ENCODE data around the gene PTK6. TPM values are rescaled to one million over a fixed set of nuclear protein-coding genes. Genes with fewer than 3 reads are reported as not detected.

The PTK6 gene
- total RNA-seq, 4 donors from 2014 or later: under 0.01 TPM; not detected in 2

DNA sequence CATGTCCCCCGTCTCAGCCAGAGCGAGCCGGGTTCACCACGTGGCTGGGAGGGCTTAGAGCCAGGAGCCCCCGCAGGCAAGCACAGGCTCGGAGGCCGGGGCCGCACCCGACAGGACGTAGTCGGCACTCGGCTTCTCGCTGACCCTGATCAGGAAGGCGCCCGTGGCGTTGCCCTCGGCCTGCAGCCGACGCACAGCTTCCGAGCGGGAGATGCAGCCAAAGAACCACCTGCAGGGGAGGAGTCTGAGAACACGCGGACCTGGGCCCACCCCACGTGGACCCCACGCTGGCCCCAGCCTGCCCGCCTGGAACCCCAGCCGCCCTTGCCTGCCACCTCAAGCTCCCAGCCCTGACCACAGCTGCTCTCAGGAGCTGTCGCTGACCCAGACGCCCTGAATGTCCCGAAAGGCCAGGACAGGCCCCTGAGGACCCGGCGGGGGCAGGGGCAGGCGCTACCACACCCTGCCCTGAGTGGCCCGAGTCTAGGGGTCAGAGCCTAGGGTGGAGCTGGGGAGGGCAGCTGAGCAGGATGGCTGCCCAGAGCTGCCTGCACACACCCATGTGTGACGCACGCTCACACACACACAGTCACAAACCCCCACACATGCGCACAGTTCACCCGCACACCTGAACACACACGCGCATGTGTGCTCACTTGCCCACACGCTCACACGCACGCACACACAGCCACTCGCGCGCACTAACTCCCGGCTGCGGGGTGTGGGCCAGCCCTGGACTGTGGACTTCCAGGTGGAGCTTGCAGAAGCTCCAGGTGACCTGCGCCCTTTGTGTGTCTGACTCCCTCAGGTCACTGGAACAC is 2.1 kb downstream of the PTK6 start:
- H3K4me3 ChIP-seq: no peak overlapping the region
- no peaks in the 10 kb centered on the region for H3K4me1 ChIP-seq
- TF ChIP-seq POLR2A (IDR thresholded peaks at IDR 0.05): no peak
- TF ChIP-seq, protein P1, sequence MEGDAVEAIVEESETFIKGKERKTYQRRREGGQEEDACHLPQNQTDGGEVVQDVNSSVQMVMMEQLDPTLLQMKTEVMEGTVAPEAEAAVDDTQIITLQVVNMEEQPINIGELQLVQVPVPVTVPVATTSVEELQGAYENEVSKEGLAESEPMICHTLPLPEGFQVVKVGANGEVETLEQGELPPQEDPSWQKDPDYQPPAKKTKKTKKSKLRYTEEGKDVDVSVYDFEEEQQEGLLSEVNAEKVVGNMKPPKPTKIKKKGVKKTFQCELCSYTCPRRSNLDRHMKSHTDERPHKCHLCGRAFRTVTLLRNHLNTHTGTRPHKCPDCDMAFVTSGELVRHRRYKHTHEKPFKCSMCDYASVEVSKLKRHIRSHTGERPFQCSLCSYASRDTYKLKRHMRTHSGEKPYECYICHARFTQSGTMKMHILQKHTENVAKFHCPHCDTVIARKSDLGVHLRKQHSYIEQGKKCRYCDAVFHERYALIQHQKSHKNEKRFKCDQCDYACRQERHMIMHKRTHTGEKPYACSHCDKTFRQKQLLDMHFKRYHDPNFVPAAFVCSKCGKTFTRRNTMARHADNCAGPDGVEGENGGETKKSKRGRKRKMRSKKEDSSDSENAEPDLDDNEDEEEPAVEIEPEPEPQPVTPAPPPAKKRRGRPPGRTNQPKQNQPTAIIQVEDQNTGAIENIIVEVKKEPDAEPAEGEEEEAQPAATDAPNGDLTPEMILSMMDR (IDR thresholded peaks at IDR 0.05): no peak
- no peak overlapping the region for H3K27ac ChIP-seq
- intact Hi-C loops (cut with DNase I; ENCODE audit: low total_unique reads): no loop called here
- no peaks in the 10 kb centered on the region for H3K9me3 ChIP-seq
- DNase-seq: peak in 1 of 2 donors; percentile 16
- peaks cover 11 to 12% of the 10 kb centered on the region in 2 donors for H3K27me3 ChIP-seq
- H3K36me3 ChIP-seq: no peaks in the 10 kb centered on the region

DNA sequence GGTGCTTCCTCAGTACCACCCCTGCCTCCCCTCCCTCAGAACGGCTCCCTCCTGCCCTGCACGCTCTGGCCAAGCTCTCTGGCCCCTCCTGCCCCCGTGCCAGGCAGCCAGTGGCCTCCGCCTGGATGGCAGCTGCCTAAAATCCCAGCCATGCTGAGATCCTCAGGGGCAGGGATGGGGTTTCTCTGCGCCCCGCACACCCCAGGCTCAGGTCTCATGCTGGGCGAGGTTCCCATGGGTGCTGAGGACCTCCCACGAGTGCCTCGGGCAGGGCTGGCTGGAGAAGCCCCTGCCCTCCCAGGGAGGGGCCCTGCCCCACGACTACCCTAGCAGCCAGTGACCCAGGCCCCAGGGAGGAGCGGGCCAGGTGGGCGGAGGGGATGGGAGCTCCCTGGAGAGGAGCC is 2.7 kb downstream of the PTK6 start:
- Histone ChIP-seq H3K27ac (no peak overlapping the region), H3K27me3 (peaks cover 11 to 12% of the 10 kb centered on the region in 2 donors), H3K36me3 (no peaks in the 10 kb centered on the region), H3K4me1 (no peaks in the 10 kb centered on the region), H3K9me3 (no peaks in the 10 kb centered on the region), H3K4me3 (no peak overlapping the region)
- DNase-seq: peak in 1 of 2 donors; percentile 13
- intact Hi-C loops (cut with DNase I; ENCODE audit: low total_unique reads): no loop called here
- TF ChIP-seq, protein P1 (IDR thresholded peaks at IDR 0.05): no peak
- TF ChIP-seq POLR2A (IDR thresholded peaks at IDR 0.05): no peak

DNA sequence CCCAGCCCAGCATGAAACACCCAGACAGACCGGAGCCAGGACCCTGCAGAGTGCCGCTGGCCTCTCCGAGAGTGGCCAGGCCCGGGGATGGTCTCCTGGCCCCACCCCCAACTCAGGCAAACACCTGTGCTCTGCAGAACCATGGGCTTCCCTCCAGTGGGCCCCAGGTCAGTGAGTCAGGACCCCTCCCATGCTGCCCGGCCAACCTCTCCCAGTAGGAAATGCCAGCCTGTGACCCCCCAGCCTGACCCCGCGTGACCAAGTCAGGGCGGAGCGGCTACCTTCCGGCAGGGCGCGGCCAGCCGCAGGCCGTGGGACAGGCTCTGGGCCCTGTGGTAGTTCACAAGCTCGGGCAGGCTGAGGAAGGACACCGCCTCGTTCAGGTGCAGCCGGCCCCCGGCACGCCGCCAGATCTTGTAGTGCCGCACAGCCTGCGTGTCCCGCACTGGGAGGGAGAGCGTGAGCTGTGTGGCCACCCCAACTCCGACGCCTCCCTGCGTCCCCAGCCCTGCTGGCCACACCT is 3.2 kb downstream of the PTK6 start:
- DNase-seq: no peak
- intact Hi-C loops (cut with DNase I; ENCODE audit: low total_unique reads): no loop called here
- Histone ChIP-seq H3K4me3 (no peak overlapping the region), H3K4me1 (no peaks in the 10 kb centered on the region), H3K27me3 (peaks cover 11 to 12% of the 10 kb centered on the region in 2 donors), H3K9me3 (no peaks in the 10 kb centered on the region), H3K27ac (no peak overlapping the region), H3K36me3 (no peaks in the 10 kb centered on the region)
- no peak for TF ChIP-seq POLR2A (IDR thresholded peaks at IDR 0.05)
- TF ChIP-seq, protein P1 (IDR thresholded peaks at IDR 0.05): no peak

DNA sequence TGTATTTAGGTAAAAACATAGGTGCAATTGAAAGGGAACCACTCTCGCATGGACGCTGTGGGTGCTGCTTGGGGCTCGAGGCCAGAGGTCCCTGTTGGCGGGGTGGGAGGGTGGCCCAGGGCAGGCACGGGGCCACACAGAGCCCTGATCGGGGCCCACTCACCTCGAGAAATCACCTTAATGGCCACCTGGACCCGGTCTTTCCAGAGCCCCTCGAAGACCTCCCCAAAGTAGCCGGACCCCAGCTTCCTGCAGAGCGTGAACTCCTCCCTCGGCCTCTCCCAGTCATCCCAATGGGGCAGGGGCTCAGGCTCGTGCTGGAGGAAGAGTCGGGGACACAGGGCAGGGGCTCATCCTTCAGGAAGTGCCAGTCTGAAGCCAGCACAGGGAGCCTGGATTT is 3.8 kb downstream of the PTK6 start:
- peaks cover 11 to 12% of the 10 kb centered on the region in 2 donors for H3K27me3 ChIP-seq
- H3K4me3 ChIP-seq: no peak overlapping the region
- no peaks in the 10 kb centered on the region for H3K4me1 ChIP-seq
- intact Hi-C loops (cut with DNase I; ENCODE audit: low total_unique reads): no loop called here
- no peak overlapping the region for H3K27ac ChIP-seq
- H3K36me3 ChIP-seq: no peaks in the 10 kb centered on the region
- TF ChIP-seq, protein P1 (IDR thresholded peaks at IDR 0.05): no peak
- no peak for TF ChIP-seq POLR2A (IDR thresholded peaks at IDR 0.05)
- H3K9me3 ChIP-seq: no peaks in the 10 kb centered on the region
- DNase-seq: no peak

DNA sequence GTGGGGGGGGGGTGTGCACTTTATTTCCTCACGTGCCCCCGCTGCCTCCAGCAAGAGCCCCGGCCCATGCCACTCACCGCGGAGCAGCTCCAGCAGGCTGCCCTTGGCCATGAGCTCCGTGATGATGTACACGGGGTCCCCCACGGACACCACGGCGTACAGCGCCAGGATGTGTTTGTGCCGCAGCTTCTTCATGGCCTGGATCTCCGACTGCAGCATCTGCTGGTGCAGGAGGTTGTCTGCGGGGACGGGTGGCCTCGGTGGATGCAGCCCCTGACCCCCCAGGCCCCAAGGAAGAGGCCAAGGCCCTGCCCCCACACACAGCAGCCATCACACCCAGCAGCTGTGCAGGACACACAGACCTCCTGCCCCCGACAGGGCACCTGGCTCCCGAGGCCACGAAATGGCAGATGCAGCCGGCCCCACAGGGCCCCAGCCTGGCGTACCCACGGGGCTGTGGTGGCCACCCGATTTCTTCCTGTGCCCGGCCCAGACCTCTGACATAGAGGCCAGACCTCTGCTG is 4.7 kb downstream of the PTK6 start:
- H3K27me3 ChIP-seq: peaks cover 10% of the 10 kb centered on the region in 2 donors
- H3K9me3 ChIP-seq: no peaks in the 10 kb centered on the region
- no peaks in the 10 kb centered on the region for H3K4me1 ChIP-seq
- H3K36me3 ChIP-seq: no peaks in the 10 kb centered on the region
- intact Hi-C loops (cut with DNase I; ENCODE audit: low total_unique reads): no loop called here
- no peak for TF ChIP-seq POLR2A (IDR thresholded peaks at IDR 0.05)
- TF ChIP-seq, protein P1 (IDR thresholded peaks at IDR 0.05): no peak
- no peak for DNase-seq
- no peak overlapping the region for H3K4me3 ChIP-seq
- H3K27ac ChIP-seq: no peak overlapping the region
